Measurements from ENCODE around the gene SUGCT.

- TF ChIP-seq POLR2AphosphoS5 (IDR thresholded peaks at IDR 0.05; ENCODE audit: borderline replicate concordance, low read depth, low read length) (no peak), EZH2 (IDR thresholded peaks at IDR 0.05) (no peak), FOXP2 (optimal IDR thresholded peaks at IDR 0.05; ENCODE audit: control extremely low read depth, extremely low read length, insufficient read depth) (no peak)
Observed at GRCh38 chr7:40234046-40234445, 99.2 kb downstream of the SUGCT start.

All from SK-N-MC (cell line).